NT2/D1 (cell line): ENCODE data around the gene CHRND.

ENCODE experiments used
- SUZ12 ChIP-seq: IDR thresholded peaks from 2 replicates; pipeline ENCODE4 v1.6.1; 2011; ENCODE audit not compliant: insufficient read length, insufficient read depth; ENCODE audit errors: extremely low read depth
- YY1 ChIP-seq: IDR thresholded peaks from 2 replicates; pipeline ENCODE4 v1.6.1; 2011; ENCODE audit not compliant: insufficient read length, insufficient read depth
- ZNF274 ChIP-seq: IDR thresholded peaks from 2 replicates; pipeline ENCODE4 v1.6.1; 2011; ENCODE audit warnings: mild to moderate bottlenecking, low read depth, low read length

- TF ChIP-seq SUZ12 (no peak), ZNF274 (no peak), YY1 (no peak)
These were observed 2.9 kb downstream of the CHRND start for GRCh38 chr2:232528746-232529460.
